Suprapubic skin (tissue), 4 donors: ENCODE data around the gene SEMA4C. TPM values are rescaled to one million over a fixed set of nuclear protein-coding genes. Genes with fewer than 3 reads are reported as not detected.

Experiments used
- DNase-seq, 2 donors: peaks; one replicate each; pipeline ENCODE4 v3.0.0-alpha.2; 2019; ENCODE audit warnings: low spot score in 2 of 2
- H3K27ac ChIP-seq: fragments of 200-600 bp; sonication (generic); one replicate; pipeline ENCODE4 v1.5.1; 2019
- H3K27me3 ChIP-seq: fragments of 200-600 bp; sonication (generic); one replicate; pipeline ENCODE4 v1.5.1; 2019
- H3K36me3 ChIP-seq: fragments of 200-600 bp; sonication (generic); one replicate; pipeline ENCODE4 v1.5.1; 2019
- H3K4me1 ChIP-seq: fragments of 200-600 bp; sonication (generic); one replicate; pipeline ENCODE4 v1.5.1; 2019
- H3K4me3 ChIP-seq: fragments of 200-600 bp; sonication (generic); one replicate; pipeline ENCODE4 v1.5.1; 2019; ENCODE audit warnings: mild to moderate bottlenecking
- H3K9me3 ChIP-seq: fragments of 200-600 bp; sonication (generic); one replicate; pipeline ENCODE4 v1.5.1; 2019
- CTCF ChIP-seq, 2 donors: fragments of 200-600 bp in 1 of 2; fragments of 450-650 bp in 1 of 2; sonication (generic) in 1 of 2; IDR thresholded peaks; one replicate each; pipeline ENCODE4 v1.5.1; 2016 to 2019; ENCODE audit warnings: antibody characterized with exemption in 2 of 2, mild to moderate bottlenecking in 1 of 2, moderate library complexity in 1 of 2
- EP300 ChIP-seq: sonication (generic); formaldehyde crosslinking; IDR thresholded peaks from one replicate; pipeline ENCODE4 v1.6.1; 2017; ENCODE audit warnings: antibody characterized with exemption
- POLR2A ChIP-seq, 2 donors: fragments of 450-650 bp; IDR thresholded peaks; one replicate each; pipeline ENCODE4 v1.6.1; 2017; ENCODE audit warnings: antibody characterized with exemption in 2 of 2, mild to moderate bottlenecking in 2 of 2, moderate library complexity in 2 of 2
- POLR2AphosphoS5 ChIP-seq, 3 donors: sonication (generic); formaldehyde crosslinking; IDR thresholded peaks; one replicate each; pipeline ENCODE4 v1.6.1; 2017; ENCODE audit warnings: antibody characterized with exemption in 3 of 3
- WGBS: methylation state at CpG from one replicate; pipeline ENCODE4 v1.1.5; 2018; 5-methylcytosine and 5-hydroxymethylcytosine counted together
- total RNA-seq, 4 donors: library from RNA; depleted of rRNA; stranded (reverse); fragments of >200 nt; gene quantifications; one replicate each; pipeline ENCODE4 v1.1.0, GENCODE V29; 2016

The SEMA4C gene
- total RNA-seq, 4 donors from 2014 or later = 15.7 to 28.2 (median 23.5) TPM

- 90% methylated on average over 10 of the region's 17 CpGs for WGBS
- Histone ChIP-seq H3K4me3 (no peak overlapping the region), H3K27me3 (no peaks in the 10 kb centered on the region), H3K4me1 (peaks cover 45% of the 10 kb centered on the region), H3K9me3 (no peaks in the 10 kb centered on the region), H3K27ac (no peak overlapping the region), H3K36me3 (peaks cover 62% of the 10 kb centered on the region)
- peak in 1 of 2 donors; percentile 64 for DNase-seq
- TF ChIP-seq CTCF (IDR thresholded peaks at IDR 0.05) = no peak
- no peak for TF ChIP-seq POLR2AphosphoS5 (IDR thresholded peaks at IDR 0.05)
- no peak for TF ChIP-seq POLR2A (IDR thresholded peaks at IDR 0.05)
- no peak for TF ChIP-seq EP300
These were observed 8.8 kb downstream of the SEMA4C start for GRCh38 chr2:96861074-96861473.

GRCh38 chr2:96860065-96861029, 9.5 kb downstream of the SEMA4C start:
- TF ChIP-seq POLR2AphosphoS5 (IDR thresholded peaks at IDR 0.05) (no peak), POLR2A (IDR thresholded peaks at IDR 0.05) (no peak), CTCF (IDR thresholded peaks at IDR 0.05) (no peak), EP300 (no peak)
- Histone ChIP-seq H3K27me3 (no peaks in the 10 kb centered on the region), H3K9me3 (no peaks in the 10 kb centered on the region), H3K4me3 (no peak overlapping the region), H3K4me1 (peaks cover 45% of the 10 kb centered on the region), H3K27ac (peak overlapping the region; percentile 2), H3K36me3 (peaks cover 55% of the 10 kb centered on the region)
- peak in 1 of 2 donors; percentile 68 for DNase-seq
- WGBS = 61% methylated on average over 3 of the region's 38 CpGs

- Histone ChIP-seq H3K9me3 (no peaks in the 10 kb centered on the region), H3K36me3 (peaks cover 48% of the 10 kb centered on the region), H3K27ac (peak overlapping the region; percentile 2), H3K4me3 (no peak overlapping the region), H3K4me1 (peaks cover 45% of the 10 kb centered on the region), H3K27me3 (no peaks in the 10 kb centered on the region)
- TF ChIP-seq EP300 (no peak), POLR2AphosphoS5 (IDR thresholded peaks at IDR 0.05) (no peak), CTCF (IDR thresholded peaks at IDR 0.05) (no peak)
- DNase-seq = no peak
- WGBS = 29% methylated on average over 4 of the region's 4 CpGs
These were observed 10.2 kb downstream of the SEMA4C start for GRCh38 chr2:96859681-96860064.

- H3K27ac ChIP-seq = peak overlapping the region; percentile 2
- peaks cover 45% of the 10 kb centered on the region for H3K4me1 ChIP-seq
- TF ChIP-seq POLR2A (IDR thresholded peaks at IDR 0.05) = no peak
- TF ChIP-seq POLR2AphosphoS5 (IDR thresholded peaks at IDR 0.05) = no peak
- no peak for TF ChIP-seq CTCF (IDR thresholded peaks at IDR 0.05)
- no peak for TF ChIP-seq EP300
- no peaks in the 10 kb centered on the region for H3K27me3 ChIP-seq
- peaks cover 43% of the 10 kb centered on the region for H3K36me3 ChIP-seq
- WGBS = 63% methylated on average over 11 of the region's 11 CpGs
- no peaks in the 10 kb centered on the region for H3K9me3 ChIP-seq
- peak in 1 of 2 donors; percentile 84 for DNase-seq
- H3K4me3 ChIP-seq = peak overlapping the region; percentile 82
These were observed 10.7 kb downstream of the SEMA4C start for GRCh38 chr2:96859099-96859649.
